HepG2 (cell line): ENCODE measurements around the gene F7. TPM values are rescaled to one million over a fixed set of nuclear protein-coding genes. Genes with fewer than 3 reads are reported as not detected.

Experiments used
- AGO2 ChIP-seq: fragments of 200-400 bp; formaldehyde crosslinking; optimal IDR thresholded peaks from 2 replicates; pipeline ENCODE3; 2017; ENCODE audit warnings: mild to moderate bottlenecking, low read depth, low read length, moderate library complexity
- ATF3 ChIP-seq: sonication (generic); formaldehyde crosslinking; IDR thresholded peaks from 2 replicates; pipeline ENCODE4 v1.4.0; 2020; ENCODE audit warnings: missing genetic modification reagents
- BORCS8-MEF2B ChIP-seq: sonication (generic); formaldehyde crosslinking; IDR thresholded peaks from 2 replicates; pipeline ENCODE4 v1.8.0; 2022; ENCODE audit warnings: mild to moderate bottlenecking, missing genetic modification reagents
- FOXM1 ChIP-seq: sonication (generic); formaldehyde crosslinking; IDR thresholded peaks from 2 replicates; pipeline ENCODE4 v1.5.0; 2020; ENCODE audit warnings: missing genetic modification reagents
- FOXO4 ChIP-seq: sonication (generic); formaldehyde crosslinking; conservative IDR thresholded peaks from 2 replicates; pipeline ENCODE4 v1.8.1; 2023; ENCODE audit warnings: missing genetic modification reagents
- GTF2F1 ChIP-seq: fragments of 150-350 bp; IDR thresholded peaks from 2 replicates; pipeline ENCODE4 v1.6.1; 2014; ENCODE audit warnings: low read length
- HOXA9 ChIP-seq: sonication (generic); formaldehyde crosslinking; IDR thresholded peaks from 2 replicates; pipeline ENCODE4 v1.8.1; 2022; ENCODE audit warnings: missing genetic modification reagents, mild to moderate bottlenecking, moderate library complexity, borderline replicate concordance
- KDM3A ChIP-seq: IDR thresholded peaks from 2 replicates; pipeline ENCODE4 v1.6.1; 2018; ENCODE audit warnings: low read depth, missing compliant biosample characterization
- MIER3 ChIP-seq: IDR thresholded peaks from 2 replicates; pipeline ENCODE4 v1.6.1; 2016; ENCODE audit warnings: missing compliant biosample characterization, borderline replicate concordance
- MYNN ChIP-seq: sonication (generic); formaldehyde crosslinking; IDR thresholded peaks from 2 replicates; pipeline ENCODE4 v1.4.0; 2020; ENCODE audit warnings: mild to moderate bottlenecking, low read depth, missing genetic modification reagents
- NR3C1 ChIP-seq: sonication (generic); formaldehyde crosslinking; IDR thresholded peaks from 2 replicates; pipeline ENCODE4 v1.4.0; 2020; ENCODE audit warnings: missing genetic modification reagents
- SNAPC2 ChIP-seq: sonication (generic); formaldehyde crosslinking; IDR thresholded peaks from 2 replicates; pipeline ENCODE4 v1.8.1; 2022; ENCODE audit warnings: mild to moderate bottlenecking, missing genetic modification reagents
- SNAPC5 ChIP-seq: sonication (generic); formaldehyde crosslinking; IDR thresholded peaks from 2 replicates; pipeline ENCODE4 v1.8.1; 2023; ENCODE audit warnings: mild to moderate bottlenecking, missing genetic modification reagents, borderline replicate concordance
- ZFP90 ChIP-seq: sonication (generic); formaldehyde crosslinking; IDR thresholded peaks from 2 replicates; pipeline ENCODE4 v1.8.0; 2022; ENCODE audit warnings: missing genetic modification reagents, mild to moderate bottlenecking, inconsistent platforms, borderline replicate concordance
- ZFP91 ChIP-seq: sonication (generic); formaldehyde crosslinking; IDR thresholded peaks from 2 replicates; pipeline ENCODE4 v1.9.0; 2022; ENCODE audit warnings: missing genetic modification reagents, mild to moderate bottlenecking, borderline replicate concordance
- ZNF12 ChIP-seq: sonication (generic); formaldehyde crosslinking; IDR thresholded peaks from 2 replicates; pipeline ENCODE4 v1.5.0; 2020; ENCODE audit warnings: missing genetic modification reagents
- ZNF329 ChIP-seq: sonication (generic); formaldehyde crosslinking; IDR thresholded peaks from 2 replicates; pipeline ENCODE4 v1.9.0; 2021; ENCODE audit warnings: low read depth, mild to moderate bottlenecking, missing genetic modification reagents
- ZNF503 ChIP-seq: sonication (generic); formaldehyde crosslinking; IDR thresholded peaks from 2 replicates; pipeline ENCODE4 v1.4.0; 2020; ENCODE audit warnings: missing genetic modification reagents
- ZNF530 ChIP-seq: sonication (generic); formaldehyde crosslinking; IDR thresholded peaks from 2 replicates; pipeline ENCODE4 v1.5.0; 2020; ENCODE audit warnings: low read depth, mild to moderate bottlenecking, missing genetic modification reagents
- ZNF598 ChIP-seq: sonication (generic); formaldehyde crosslinking; IDR thresholded peaks from 2 replicates; pipeline ENCODE4 v1.5.1; 2020; ENCODE audit warnings: mild to moderate bottlenecking, missing genetic modification reagents, borderline replicate concordance
- ZNF619 ChIP-seq: sonication (generic); formaldehyde crosslinking; IDR thresholded peaks from 2 replicates; pipeline ENCODE4 v1.4.0; 2020; ENCODE audit warnings: mild to moderate bottlenecking, missing genetic modification reagents
- ZNF720 ChIP-seq: sonication (generic); formaldehyde crosslinking; IDR thresholded peaks from 2 replicates; pipeline ENCODE4 v1.4.0; 2020; ENCODE audit warnings: missing genetic modification reagents
- ZNF740 ChIP-seq: sonication (generic); formaldehyde crosslinking; IDR thresholded peaks from 2 replicates; pipeline ENCODE4 v1.4.0; 2020; ENCODE audit warnings: missing genetic modification reagents
- ZNF816 ChIP-seq: sonication (generic); formaldehyde crosslinking; IDR thresholded peaks from 2 replicates; pipeline ENCODE4 v1.8.0; 2022; ENCODE audit warnings: missing genetic modification reagents, mild to moderate bottlenecking, borderline replicate concordance
- polyA plus RNA-seq, 8 experiments: library from polyadenylated mRNA; depleted of rRNA in 3 of 8; stranded (reverse) in 7 of 8; unstranded in 1 of 8; fragments of >200 nt; fragmentation: Illumina TruSeq in 4 of 8; extraction: Trizol in 4 of 8; gene quantifications; 2 replicates each; pipeline versions ENCODE4 v1.2.1 to v1.2.3, GENCODE V29; 2011 to 2016; ENCODE audit warnings: low read depth in 4 of 8, missing spikeins in 1 of 8, mixed read lengths in 1 of 8; ENCODE audit not compliant: insufficient read depth in 1 of 8
- total RNA-seq, 5 experiments: library from RNA; depleted of rRNA; stranded (reverse); fragments of >200 nt; fragmentation: Illumina TruSeq; extraction: Trizol; gene quantifications; 2 replicates each; pipeline ENCODE4 v1.2.3, GENCODE V29; 2016; ENCODE audit warnings: low read depth in 1 of 5

Gene F7
- total and polyA plus RNA-seq, 2 of the 13 experiments (the other 11 are each of a cell fraction or from before 2014, with no cell fraction given), result 12.6 to 26.5 TPM

- TF ChIP-seq GTF2F1 (no peak), ZNF12 (CRISPR knock-in tag) (peak; percentile 55; the same call in 1 of the 2 replicates), ZNF720 (no peak), FOXM1 (peak; percentile 49; the same call in 1 of the 2 replicates), SNAPC5 (CRISPR knock-in tag) (peak; percentile 84; the same call in 1 of the 2 replicates), ATF3 (CRISPR knock-in tag) (no peak; the same call in 1 of the 2 replicates), ZFP91 (CRISPR knock-in tag) (peak; percentile 96), ZNF619 (peak; percentile 74), ZNF598 (peak; percentile 97), BORCS8-MEF2B (CRISPR knock-in tag) (peak; percentile 98; the same call in 1 of the 2 replicates), HOXA9 (CRISPR knock-in tag) (no peak), FOXO4 (CRISPR knock-in tag) (no peak), AGO2 (peak; percentile 76), ZNF816 (CRISPR knock-in tag) (no peak), ZNF530 (CRISPR knock-in tag) (no peak), ZNF740 (no peak; the same call in 1 of the 2 replicates), ZNF503 (CRISPR knock-in tag) (peak; percentile 85), ZFP90 (CRISPR knock-in tag) (peak; percentile 90), KDM3A (CRISPR knock-in tag) (peak; percentile 67; the same call in 1 of the 2 replicates), MYNN (CRISPR knock-in tag) (no peak), SNAPC2 (CRISPR knock-in tag) (peak; percentile 98), NR3C1 (CRISPR knock-in tag) (no peak), ZNF329 (no peak), MIER3 (CRISPR knock-in tag) (peak; percentile 74)
These were observed 17.1 kb downstream of the F7 start, which contains the start of gene F10 (continued) for GRCh38 chr13:113122550-113123225.
